T-cell (primary cell): Measurements from ENCODE around the gene FAM174B. TPM values are rescaled to one million over a fixed set of nuclear protein-coding genes. Genes with fewer than 3 reads are reported as not detected.

Experiments used
- ATAC-seq, 4 experiments: fragments of 200-7000 bp in 3 of 4; fragments of 150-1000 bp in 1 of 4; cut with Tn5 transposase; replicated peaks in 1 of 4; 1 replicate in 3 of 4; 2 replicates in 1 of 4; pipeline ENCODE4 v1.10.0; 2021; ENCODE audit warnings: moderate library complexity in 3 of 4, mild to moderate bottlenecking in 2 of 4, moderate number of reproducible peaks in 1 of 4
- CTCF ChIA-PET, 2 donors: fragments of 300-600 bp; sonication (Branson Sonifier 250); formaldehyde crosslinking; loops; one replicate each; lab custom pipeline; 2022; ENCODE audit warnings: antibody characterized with exemption in 2 of 2; lab: Charles Lee
- POLR2A ChIA-PET, 2 donors: fragments of 300-600 bp; sonication (Branson Sonifier 250); formaldehyde crosslinking; loops; one replicate each; lab custom pipeline; 2022; ENCODE audit warnings: antibody characterized with exemption in 2 of 2; lab: Charles Lee
- DNase-seq, 35 experiments: peaks; one replicate each; pipeline versions ENCODE4 v3.0.0 to v3.0.0-alpha.2; 2013 to 2023
- H3K27ac ChIP-seq: one replicate; pipeline ENCODE4 v1.5.1; 2013; ENCODE audit warnings: low read length
- H3K27me3 ChIP-seq, 2 experiments: replicated peaks in 1 of 2; 1 replicate in 1 of 2; 2 replicates in 1 of 2; pipeline versions ENCODE4 v1.6.1 to v1.7.0; 2013; ENCODE audit warnings: low read length in 1 of 2, mixed read lengths in 1 of 2; ENCODE audit not compliant: control insufficient read depth in 2 of 2, insufficient read depth in 2 of 2; ENCODE audit errors: extremely low read depth in 1 of 2
- H3K36me3 ChIP-seq, 2 donors: 1 replicate in 1 of 2; 2 replicates in 1 of 2; pipeline versions ENCODE4 v1.6.1 to v1.7.0; 2013; ENCODE audit warnings: low read length in 1 of 2; ENCODE audit not compliant: control insufficient read depth in 2 of 2, insufficient read depth in 1 of 2; ENCODE audit errors: extremely low read depth in 1 of 2
- H3K4me1 ChIP-seq, 2 experiments: 1 replicate in 1 of 2; 2 replicates in 1 of 2; pipeline versions ENCODE4 v1.6.1 to v1.7.0; 2013; ENCODE audit warnings: low read length in 2 of 2, mixed read lengths in 1 of 2; ENCODE audit not compliant: insufficient read depth in 2 of 2, control insufficient read depth in 1 of 2; ENCODE audit errors: extremely low read depth in 1 of 2
- H3K4me3 ChIP-seq, 2 donors: 1 replicate in 1 of 2; 2 replicates in 1 of 2; pipeline versions ENCODE4 v1.5.1 to v1.7.0; 2013; ENCODE audit warnings: mild to moderate bottlenecking in 2 of 2, low read length in 1 of 2, moderate library complexity in 1 of 2; ENCODE audit not compliant: control insufficient read depth in 1 of 2; ENCODE audit errors: extremely low read depth in 1 of 2
- H3K9me3 ChIP-seq: 2 replicates; pipeline ENCODE4 v1.7.0; 2013
- H3K27ac Mint-ChIP-seq, 2 donors: one replicate each; pipeline ENCODE4 v1.8.0; 2020 to 2021; ENCODE audit warnings: mild to moderate bottlenecking in 2 of 2, mixed read lengths in 2 of 2
- H3K27me3 Mint-ChIP-seq, 2 donors: one replicate each; pipeline ENCODE4 v1.8.0; 2021 to 2022; ENCODE audit warnings: mixed read lengths in 2 of 2
- H3K36me3 Mint-ChIP-seq: one replicate; pipeline ENCODE4 v1.8.0; 2021; ENCODE audit warnings: mixed read lengths
- H3K4me1 Mint-ChIP-seq, 3 donors: one replicate each; pipeline ENCODE4 v1.8.0; 2020 to 2022; ENCODE audit warnings: mixed read lengths in 3 of 3, mild to moderate bottlenecking in 1 of 3
- H3K4me3 Mint-ChIP-seq, 3 donors: one replicate each; pipeline ENCODE4 v1.8.0; 2020 to 2022; ENCODE audit warnings: mild to moderate bottlenecking in 3 of 3, mixed read lengths in 3 of 3, moderate library complexity in 3 of 3
- H3K9me3 Mint-ChIP-seq, 3 donors: one replicate each; pipeline ENCODE4 v1.8.0; 2020 to 2022; ENCODE audit warnings: mixed read lengths in 3 of 3
- WGBS: methylation state at CpG from one replicate; pipeline ENCODE4 v1.1.5; 2013; ENCODE audit warnings: missing lambda C conversion rate; ENCODE audit not compliant: insufficient coverage; 5-methylcytosine and 5-hydroxymethylcytosine counted together
- total RNA-seq, 35 experiments: library from RNA in 6 of 35; stranded (reverse) in 6 of 35; fragments of 120-200 nt in 1 of 35; gene quantifications; one replicate each; pipeline versions ENCODE4 v1.2.1 to v1.2.4 and lab custom pipeline; 2013 to 2026

Gene FAM174B
- total RNA-seq, 5 donors from 2014 or later (not counting 1 experiment from before 2014, with no cell fraction given), result 3.6 to 12.3 (median 4.2) TPM

GRCh38 chr15:92662762-92663161 is 7.2 kb upstream of the FAM174B start:
- H3K27ac Mint-ChIP-seq, result no peak overlapping the region
- ChIA-PET POLR2A (no interaction called here), CTCF (no interaction called here)
- H3K4me3 ChIP-seq, result no peak overlapping the region
- H3K4me1 ChIP-seq, result no peaks in the 10 kb centered on the region
- no peaks in the 10 kb centered on the region for H3K36me3 Mint-ChIP-seq
- H3K9me3 Mint-ChIP-seq, result no peaks in the 10 kb centered on the region
- H3K27me3 ChIP-seq, result peaks cover 0 to 16% of the 10 kb centered on the region in 2 experiments
- H3K4me1 Mint-ChIP-seq, result peaks cover 0 to 1% (median 0%) of the 10 kb centered on the region in 3 donors
- H3K4me3 Mint-ChIP-seq, result no peak overlapping the region
- no peaks in the 10 kb centered on the region for H3K9me3 ChIP-seq
- ATAC-seq (no peak), DNase-seq (no peak)
- peaks cover 4 to 12% of the 10 kb centered on the region in 2 donors for H3K27me3 Mint-ChIP-seq
- no CpG with 5 or more reads among the region's 4 CpGs for WGBS
- H3K27ac ChIP-seq, result no peak overlapping the region
- H3K36me3 ChIP-seq, result no peaks in the 10 kb centered on the region

- Mint-ChIP-seq H3K4me3 (no peak overlapping the region), H3K27me3 (peaks cover 6 to 10% of the 10 kb centered on the region in 2 donors), H3K36me3 (no peaks in the 10 kb centered on the region), H3K9me3 (no peaks in the 10 kb centered on the region), H3K27ac (no peak overlapping the region), H3K4me1 (peaks cover 0 to 1% (median 0%) of the 10 kb centered on the region in 3 donors)
- POLR2A ChIA-PET, result no interaction called here
- CTCF ChIA-PET, result interaction anchor here in 1 of 2 donors (0.5 kb wide), 1 partner anchor 71 kb away, joined by 3 read pairs; no protein-coding TSS in a partner anchor
- no peak for DNase-seq
- no peak overlapping the region for H3K27ac ChIP-seq
- ATAC-seq, result no peak
- no peaks in the 10 kb centered on the region for H3K4me1 ChIP-seq
- H3K27me3 ChIP-seq, result peaks cover 0 to 16% of the 10 kb centered on the region in 2 experiments
- no peak overlapping the region for H3K4me3 ChIP-seq
- no peaks in the 10 kb centered on the region for H3K9me3 ChIP-seq
- no peaks in the 10 kb centered on the region for H3K36me3 ChIP-seq
Observed at GRCh38 chr15:92661956-92662355, 6.4 kb upstream of the FAM174B start.

- 81% methylated on average over 9 of the region's 11 CpGs for WGBS
- peaks cover 0 to 4% (median 3%) of the 10 kb centered on the region in 3 donors for H3K4me1 Mint-ChIP-seq
Observed at GRCh38 chr15:92661069-92661468, 5.5 kb upstream of the FAM174B start.

GRCh38 chr15:92657486-92657885 is 1.9 kb upstream of the FAM174B start:
- peaks cover 12 to 17% (median 13%) of the 10 kb centered on the region in 3 donors for H3K4me1 Mint-ChIP-seq
- ATAC-seq (no peak), DNase-seq (no peak)
- Histone ChIP-seq H3K9me3 (no peaks in the 10 kb centered on the region), H3K27me3 (peaks cover 0 to 39% of the 10 kb centered on the region in 2 experiments), H3K4me3 (no peak overlapping the region), H3K36me3 (no peaks in the 10 kb centered on the region), H3K27ac (no peak overlapping the region), H3K4me1 (peaks cover 2 to 11% of the 10 kb centered on the region in 2 experiments)
- no peaks in the 10 kb centered on the region for H3K9me3 Mint-ChIP-seq
- POLR2A ChIA-PET, result no interaction called here
- no CpG with 5 or more reads among the region's 5 CpGs for WGBS
- H3K4me3 Mint-ChIP-seq, result no peak overlapping the region
- no peak overlapping the region for H3K27ac Mint-ChIP-seq
- peaks cover 28 to 40% of the 10 kb centered on the region in 2 donors for H3K27me3 Mint-ChIP-seq
- CTCF ChIA-PET, result no interaction called here
- H3K36me3 Mint-ChIP-seq, result no peaks in the 10 kb centered on the region

More at GRCh38 chr15:92661069-92661468, 5.5 kb upstream of the FAM174B start:
- H3K9me3 ChIP-seq, result no peaks in the 10 kb centered on the region
- Mint-ChIP-seq H3K36me3 (no peaks in the 10 kb centered on the region), H3K4me3 (no peak overlapping the region), H3K9me3 (no peaks in the 10 kb centered on the region), H3K27ac (no peak overlapping the region), H3K27me3 (peaks cover 14 to 15% of the 10 kb centered on the region in 2 donors)
- peaks cover 0 to under 1% of the 10 kb centered on the region in 2 experiments for H3K4me1 ChIP-seq
- H3K27me3 ChIP-seq, result peaks cover 0 to 21% of the 10 kb centered on the region in 2 experiments
- CTCF ChIA-PET, result no interaction called here
- ATAC-seq (no peak), DNase-seq (no peak)
- no peak overlapping the region for H3K27ac ChIP-seq
- H3K36me3 ChIP-seq, result no peaks in the 10 kb centered on the region
- POLR2A ChIA-PET, result no interaction called here
- H3K4me3 ChIP-seq, result no peak overlapping the region

GRCh38 chr15:92656089-92656488 is 514 bp upstream of the FAM174B start:
- POLR2A ChIA-PET, result interaction anchor here in 1 of 2 donors (0.6 kb wide), 1 partner anchor 736 kb away, joined by 3 read pairs; no protein-coding TSS in a partner anchor
- H3K4me3 ChIP-seq, result peak overlapping the region in 1 of 2 donors; percentile 62
- no peak overlapping the region for H3K27ac Mint-ChIP-seq

GRCh38 chr15:92654662-92655061 is 913 bp downstream of the FAM174B start:
- DNase-seq (no peak), ATAC-seq (no peak)
- peaks cover 0 to 4% (median 4%) of the 10 kb centered on the region in 3 donors for H3K9me3 Mint-ChIP-seq
- no peaks in the 10 kb centered on the region for H3K36me3 Mint-ChIP-seq
- H3K4me3 Mint-ChIP-seq, result peak overlapping the region; percentile 34 to 72 (median 57)
- peaks cover 2 to 11% of the 10 kb centered on the region in 2 experiments for H3K4me1 ChIP-seq
- H3K27ac Mint-ChIP-seq, result no peak overlapping the region
- H3K27ac ChIP-seq, result no peak overlapping the region
- H3K4me3 ChIP-seq, result peak overlapping the region in 1 of 2 donors; percentile 29
- peaks cover 0 to 44% of the 10 kb centered on the region in 2 experiments for H3K27me3 ChIP-seq
- ChIA-PET POLR2A (no interaction called here), CTCF (no interaction called here)
- H3K9me3 ChIP-seq, result no peaks in the 10 kb centered on the region
- H3K4me1 Mint-ChIP-seq, result peaks cover 12 to 17% (median 13%) of the 10 kb centered on the region in 3 donors
- H3K36me3 ChIP-seq, result no peaks in the 10 kb centered on the region
- WGBS, result no CpG with 5 or more reads among the region's 7 CpGs
- peaks cover 32 to 49% of the 10 kb centered on the region in 2 donors for H3K27me3 Mint-ChIP-seq

More at GRCh38 chr15:92656089-92656488, 514 bp upstream of the FAM174B start:
- no peaks in the 10 kb centered on the region for H3K36me3 ChIP-seq
- H3K36me3 Mint-ChIP-seq, result no peaks in the 10 kb centered on the region
- peaks cover 2 to 11% of the 10 kb centered on the region in 2 experiments for H3K4me1 ChIP-seq
- DNase-seq, result no peak
- H3K4me3 Mint-ChIP-seq, result peak overlapping the region; percentile 54 to 70 (median 59)
- peaks cover 35 to 48% of the 10 kb centered on the region in 2 donors for H3K27me3 Mint-ChIP-seq
- no peak for ATAC-seq
- CTCF ChIA-PET, result interaction anchor here in 1 of 2 donors (0.6 kb wide), 1 partner anchor 21 kb away, joined by 4 read pairs; no protein-coding TSS in a partner anchor
- no peak overlapping the region for H3K27ac ChIP-seq
- 72% methylated on average over 5 of the region's 6 CpGs for WGBS
- H3K27me3 ChIP-seq, result peaks cover 0 to 42% of the 10 kb centered on the region in 2 experiments
- H3K4me1 Mint-ChIP-seq, result peaks cover 12 to 17% (median 13%) of the 10 kb centered on the region in 3 donors
- no peaks in the 10 kb centered on the region for H3K9me3 Mint-ChIP-seq
- H3K9me3 ChIP-seq, result no peaks in the 10 kb centered on the region
